Panc1 (cell line): ENCODE measurements around the gene OSBPL10. TPM values are rescaled to one million over a fixed set of nuclear protein-coding genes. Genes with fewer than 3 reads are reported as not detected.

Experiments used
- ATAC-seq: fragments of 200-7000 bp; cut with Tn5 transposase; 2 replicates; pipeline ENCODE4 v1.9.1; 2020; ENCODE audit warnings: mild to moderate bottlenecking, moderate library complexity
- BruUV-seq: library from RNA; stranded (reverse); fragments of 400-500 nt; replicated peaks from 2 replicates; lab custom pipeline; 2021; lab: Mats Ljungman, UMichigan
- CTCF ChIA-PET: fragments of 300-600 bp; sonication (Branson Sonifier 250); formaldehyde crosslinking; loops from one replicate; lab custom pipeline; 2022; ENCODE audit warnings: antibody characterized with exemption; lab: Charles Lee
- POLR2A ChIA-PET: fragments of 300-600 bp; sonication (Branson Sonifier 250); formaldehyde crosslinking; loops from one replicate; lab custom pipeline; 2022; ENCODE audit warnings: antibody characterized with exemption; lab: Charles Lee
- DNase-seq: peaks from one replicate; pipeline ENCODE4 v3.0.0-alpha.2; 2010; ENCODE audit warnings: low read depth, low spot score
- H3K27ac ChIP-seq: 2 replicates; pipeline ENCODE4 v1.5.1; 2011; ENCODE audit warnings: mild to moderate bottlenecking, low read length, inconsistent platforms
- H3K27me3 ChIP-seq: fragments of 200-500 bp; sonication (Bioruptor generic); 2 replicates; pipeline ENCODE4 v1.6.0; 2014; ENCODE audit warnings: low read length, inconsistent platforms; ENCODE audit not compliant: control insufficient read depth, insufficient read depth
- H3K36me3 ChIP-seq: fragments of 200-500 bp; sonication (Bioruptor generic); 2 replicates; pipeline ENCODE4 v1.5.1; 2014; ENCODE audit warnings: inconsistent platforms, mild to moderate bottlenecking, low read length, moderate library complexity; ENCODE audit not compliant: control insufficient read depth, insufficient read depth
- H3K4me1 ChIP-seq: 2 replicates; pipeline ENCODE4 v1.5.1; 2011; ENCODE audit warnings: inconsistent platforms, mild to moderate bottlenecking, low read length, moderate library complexity; ENCODE audit not compliant: control insufficient read depth, insufficient read depth
- H3K4me3 ChIP-seq, 2 experiments: 2 replicates each; pipeline ENCODE4 v1.5.1; 2011 to 2012; ENCODE audit warnings: low read depth in 2 of 2, low read length in 2 of 2, mild to moderate bottlenecking in 2 of 2, inconsistent platforms in 1 of 2, moderate library complexity in 1 of 2
- H3K9me3 ChIP-seq: fragments of 200-500 bp; sonication (Bioruptor generic); 2 replicates; pipeline ENCODE4 v1.5.1; 2014; ENCODE audit warnings: low read depth, mild to moderate bottlenecking, inconsistent platforms, low read length, moderate library complexity; ENCODE audit not compliant: control insufficient read depth, insufficient read depth
- POLR2AphosphoS5 ChIP-seq: IDR thresholded peaks from 2 replicates; pipeline ENCODE4 v1.6.1; 2012; ENCODE audit warnings: mild to moderate bottlenecking, low read depth, low read length, moderate library complexity
- SIN3A ChIP-seq: IDR thresholded peaks from 2 replicates; pipeline ENCODE4 v1.6.1; 2012; ENCODE audit warnings: low read depth, mild to moderate bottlenecking, low read length, moderate library complexity, borderline replicate concordance; ENCODE audit not compliant: insufficient read depth
- TCF7L2 ChIP-seq: IDR thresholded peaks from 2 replicates; pipeline ENCODE4 v1.6.1; 2011; ENCODE audit warnings: mild to moderate bottlenecking, low read depth, low read length, inconsistent platforms
- in situ Hi-C: cut with HindIII; loops from 2 replicates; pipeline ENCODE4 v1.10.0; 2016; ENCODE audit warnings: low sequenced_read_pairs, low pct_unique_long_range_greater_than_20kb
- intact Hi-C: fragments of 100-400 bp; cut with micrococcal nuclease; formaldehyde crosslinking; loops from one replicate; pipeline ENCODE4 v1.10.0; 2022; ENCODE audit not compliant: unreplicated experiment
- total RNA-seq: library from RNA; stranded (reverse); gene quantifications from one replicate; pipeline ENCODE4 v1.2.1, GENCODE V29; 2021; ENCODE audit not compliant: unreplicated experiment
- TF ChIP-seq, protein P1 (sequence below): fragments of 450-650 bp; IDR thresholded peaks from 2 replicates; pipeline ENCODE4 v1.5.1; 2017; ENCODE audit warnings: mild to moderate bottlenecking
- TF ChIP-seq, protein P2 (sequence below), 2 experiments: IDR thresholded peaks; 2 replicates each; pipeline ENCODE4 v1.6.1; 2011 to 2012; ENCODE audit warnings: low read depth in 2 of 2, control low read depth in 1 of 2, low read length in 1 of 2, mild to moderate bottlenecking in 1 of 2, moderate library complexity in 1 of 2; ENCODE audit not compliant: insufficient read depth in 1 of 2

The OSBPL10 gene
- total RNA-seq, 1 experiment from 2014 or later: 88.1 TPM

GRCh38 chr3:31833391-31834190 is 147.5 kb downstream of the OSBPL10 start:
- in situ Hi-C loops: no loop called here
- CTCF ChIA-PET: no interaction called here
- DNase-seq (no peak), ATAC-seq (no peak)
- Histone ChIP-seq H3K36me3 (no peaks in the 10 kb centered on the region), H3K27me3 (no peaks in the 10 kb centered on the region), H3K4me1 (no peaks in the 10 kb centered on the region; the same call in 1 of the 2 replicates), H3K27ac (no peak overlapping the region), H3K9me3 (no peaks in the 10 kb centered on the region), H3K4me3 (no peak overlapping the region)
- intact Hi-C loops: no loop called here
- POLR2A ChIA-PET: no interaction called here
- no TSS peak for BruUV-seq
- TF ChIP-seq, protein P1, sequence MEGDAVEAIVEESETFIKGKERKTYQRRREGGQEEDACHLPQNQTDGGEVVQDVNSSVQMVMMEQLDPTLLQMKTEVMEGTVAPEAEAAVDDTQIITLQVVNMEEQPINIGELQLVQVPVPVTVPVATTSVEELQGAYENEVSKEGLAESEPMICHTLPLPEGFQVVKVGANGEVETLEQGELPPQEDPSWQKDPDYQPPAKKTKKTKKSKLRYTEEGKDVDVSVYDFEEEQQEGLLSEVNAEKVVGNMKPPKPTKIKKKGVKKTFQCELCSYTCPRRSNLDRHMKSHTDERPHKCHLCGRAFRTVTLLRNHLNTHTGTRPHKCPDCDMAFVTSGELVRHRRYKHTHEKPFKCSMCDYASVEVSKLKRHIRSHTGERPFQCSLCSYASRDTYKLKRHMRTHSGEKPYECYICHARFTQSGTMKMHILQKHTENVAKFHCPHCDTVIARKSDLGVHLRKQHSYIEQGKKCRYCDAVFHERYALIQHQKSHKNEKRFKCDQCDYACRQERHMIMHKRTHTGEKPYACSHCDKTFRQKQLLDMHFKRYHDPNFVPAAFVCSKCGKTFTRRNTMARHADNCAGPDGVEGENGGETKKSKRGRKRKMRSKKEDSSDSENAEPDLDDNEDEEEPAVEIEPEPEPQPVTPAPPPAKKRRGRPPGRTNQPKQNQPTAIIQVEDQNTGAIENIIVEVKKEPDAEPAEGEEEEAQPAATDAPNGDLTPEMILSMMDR: no peak
- TF ChIP-seq, protein P2, sequence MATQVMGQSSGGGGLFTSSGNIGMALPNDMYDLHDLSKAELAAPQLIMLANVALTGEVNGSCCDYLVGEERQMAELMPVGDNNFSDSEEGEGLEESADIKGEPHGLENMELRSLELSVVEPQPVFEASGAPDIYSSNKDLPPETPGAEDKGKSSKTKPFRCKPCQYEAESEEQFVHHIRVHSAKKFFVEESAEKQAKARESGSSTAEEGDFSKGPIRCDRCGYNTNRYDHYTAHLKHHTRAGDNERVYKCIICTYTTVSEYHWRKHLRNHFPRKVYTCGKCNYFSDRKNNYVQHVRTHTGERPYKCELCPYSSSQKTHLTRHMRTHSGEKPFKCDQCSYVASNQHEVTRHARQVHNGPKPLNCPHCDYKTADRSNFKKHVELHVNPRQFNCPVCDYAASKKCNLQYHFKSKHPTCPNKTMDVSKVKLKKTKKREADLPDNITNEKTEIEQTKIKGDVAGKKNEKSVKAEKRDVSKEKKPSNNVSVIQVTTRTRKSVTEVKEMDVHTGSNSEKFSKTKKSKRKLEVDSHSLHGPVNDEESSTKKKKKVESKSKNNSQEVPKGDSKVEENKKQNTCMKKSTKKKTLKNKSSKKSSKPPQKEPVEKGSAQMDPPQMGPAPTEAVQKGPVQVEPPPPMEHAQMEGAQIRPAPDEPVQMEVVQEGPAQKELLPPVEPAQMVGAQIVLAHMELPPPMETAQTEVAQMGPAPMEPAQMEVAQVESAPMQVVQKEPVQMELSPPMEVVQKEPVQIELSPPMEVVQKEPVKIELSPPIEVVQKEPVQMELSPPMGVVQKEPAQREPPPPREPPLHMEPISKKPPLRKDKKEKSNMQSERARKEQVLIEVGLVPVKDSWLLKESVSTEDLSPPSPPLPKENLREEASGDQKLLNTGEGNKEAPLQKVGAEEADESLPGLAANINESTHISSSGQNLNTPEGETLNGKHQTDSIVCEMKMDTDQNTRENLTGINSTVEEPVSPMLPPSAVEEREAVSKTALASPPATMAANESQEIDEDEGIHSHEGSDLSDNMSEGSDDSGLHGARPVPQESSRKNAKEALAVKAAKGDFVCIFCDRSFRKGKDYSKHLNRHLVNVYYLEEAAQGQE (IDR thresholded peaks at IDR 0.05; ENCODE audit: insufficient read depth in 1 of 2, low read depth in 2 of 2, low read length in 1 of 2): no peak
- TF ChIP-seq SIN3A: no peak
- no peak for TF ChIP-seq POLR2AphosphoS5
- TF ChIP-seq TCF7L2: no peak

GRCh38 chr3:31832551-31832950 is 148.5 kb downstream of the OSBPL10 start:
- H3K27ac ChIP-seq: no peak overlapping the region
- H3K4me3 ChIP-seq: no peak overlapping the region
- H3K9me3 ChIP-seq: no peaks in the 10 kb centered on the region
- no peaks in the 10 kb centered on the region; the same call in 1 of the 2 replicates for H3K4me1 ChIP-seq
- BruUV-seq: no TSS peak
- CTCF ChIA-PET: no interaction called here
- DNase-seq: no peak
- H3K36me3 ChIP-seq: no peaks in the 10 kb centered on the region
- TF ChIP-seq SIN3A (no peak), TCF7L2 (no peak)
- TF ChIP-seq, protein P2 (IDR thresholded peaks at IDR 0.05; ENCODE audit: insufficient read depth in 1 of 2, low read depth in 2 of 2, low read length in 1 of 2): no peak
- TF ChIP-seq, protein P1: no peak
- in situ Hi-C loops (no loop called here), intact Hi-C loops (no loop called here)
- H3K27me3 ChIP-seq: no peaks in the 10 kb centered on the region
- no peak for ATAC-seq
- POLR2A ChIA-PET: interaction anchor here (0.6 kb wide), 1 partner anchor 52 kb away, joined by 3 read pairs; no protein-coding TSS in a partner anchor
